Activated gamma-delta T cell treated with anti-CD3 and anti-CD28 coated beads, Interleukin-2, amount 50 U/mL, for 16 hours (primary cell): ENCODE measurements around the gene STK4.

ENCODE experiments used
- DNase-seq: peaks from one replicate; pipeline ENCODE4 v3.0.0-alpha.2; 2020; ENCODE audit warnings: low read depth

STK4 gene

DNA sequence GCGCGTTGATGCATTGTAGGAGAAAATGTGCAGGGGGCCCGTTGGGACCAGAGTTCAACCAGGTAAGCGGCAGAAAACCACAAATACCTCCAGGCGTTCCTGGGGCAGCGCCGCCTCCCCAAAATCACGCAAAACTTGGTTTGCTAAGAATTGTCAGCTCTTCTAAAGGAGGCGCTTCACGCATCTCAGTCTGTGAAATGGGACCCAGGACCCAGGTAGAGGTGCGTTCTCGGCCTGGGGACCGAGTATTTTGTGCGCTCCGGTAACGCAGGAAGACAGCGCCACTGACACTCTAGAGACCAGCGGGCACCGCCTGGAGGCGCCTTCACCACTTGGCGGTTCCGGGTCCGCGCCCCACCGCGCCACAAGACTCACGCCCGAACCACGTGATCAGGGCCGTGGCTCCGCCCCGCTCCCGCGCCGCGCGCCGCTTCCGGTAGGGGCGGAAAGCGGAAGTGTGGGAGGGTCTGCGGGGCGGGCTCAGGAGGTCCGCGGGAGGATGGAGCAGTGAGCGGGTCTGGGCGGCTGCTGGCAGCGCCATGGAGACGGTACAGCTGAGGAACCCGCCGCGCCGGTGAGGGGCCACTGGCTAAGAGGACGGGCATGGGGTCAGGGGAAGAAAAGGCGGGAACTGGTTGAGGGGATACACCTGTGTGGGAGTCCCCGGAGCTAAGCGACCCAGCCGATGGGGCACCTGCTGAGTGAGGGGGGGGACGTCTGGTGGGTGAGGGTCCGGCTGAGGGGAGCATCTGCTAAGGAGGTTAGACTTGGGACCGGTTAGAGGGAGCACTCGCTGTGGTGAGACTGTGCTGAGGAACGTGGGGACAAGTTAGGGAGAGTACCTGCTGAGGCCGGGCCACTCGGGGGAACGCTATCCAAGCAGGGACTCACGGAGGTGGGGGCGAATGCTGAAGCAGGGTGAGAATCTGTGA lies at the start of gene STK4:
Gene STK4, plus strand, starts transcription at position 483 of the 932 bp plus-strand sequence. Its CDS starts 57 bp downstream, at position 540.
- DNase-seq = peak; percentile 91

DNA sequence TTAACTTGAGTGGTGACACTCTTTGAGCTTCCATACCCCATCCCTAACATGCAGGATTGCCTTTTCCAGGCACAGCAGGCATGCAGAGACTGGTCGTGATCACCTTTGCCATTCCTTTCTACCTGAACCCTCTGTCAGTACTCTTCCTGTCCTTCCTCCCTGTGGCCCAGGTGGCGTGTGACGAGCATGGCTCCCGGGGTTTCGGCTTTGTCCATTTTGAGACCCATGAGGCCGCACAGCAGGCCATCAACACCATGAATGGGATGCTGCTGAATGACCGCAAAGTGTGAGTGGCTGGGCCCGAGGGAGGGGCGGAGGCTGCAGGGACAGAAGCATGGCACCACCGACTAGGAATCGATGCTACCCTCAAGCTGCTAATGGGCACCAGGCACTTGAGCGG lies 49.7 kb upstream of the STK4 start:
- DNase-seq = no peak

DNA sequence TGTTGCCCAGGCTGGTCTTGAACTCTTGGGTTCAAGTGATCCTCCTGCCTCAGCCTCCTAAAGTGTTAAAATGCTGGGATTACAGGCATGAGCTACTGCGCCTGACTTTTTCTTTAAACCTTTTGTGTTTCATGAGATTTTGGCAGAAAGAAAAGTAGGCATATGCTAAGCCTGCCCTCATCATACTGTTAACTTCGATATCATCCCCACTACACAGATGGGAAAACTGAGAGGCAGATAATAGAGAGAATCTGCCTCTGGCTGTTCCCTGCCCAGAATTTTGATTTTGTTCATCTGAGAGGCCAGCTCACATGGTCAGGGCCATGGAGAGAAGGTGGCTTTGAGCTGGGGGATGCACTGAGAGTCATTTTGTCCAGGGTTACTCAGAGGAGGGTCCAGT lies 48.9 kb upstream of the STK4 start:
- DNase-seq = no peak

DNA sequence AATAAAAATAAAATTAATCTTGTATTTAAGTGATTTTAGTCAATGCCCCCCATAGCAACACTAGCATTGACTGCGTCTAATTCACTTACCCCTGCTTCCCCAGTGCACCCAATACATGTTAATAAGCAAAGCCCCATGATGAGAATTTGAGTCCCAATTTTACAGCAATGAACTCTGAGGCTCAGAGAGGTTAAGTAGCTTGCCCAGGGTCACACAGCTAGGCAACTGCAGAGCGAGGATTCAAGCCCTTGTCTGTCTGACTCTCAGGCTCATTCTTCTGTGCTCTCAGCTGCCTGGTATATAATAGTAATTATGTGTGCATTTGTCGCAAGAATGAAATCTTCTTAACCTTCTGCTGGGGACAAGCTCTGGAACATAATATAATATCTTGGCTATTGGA lies 48.0 kb upstream of the STK4 start:
- no peak for DNase-seq

DNA sequence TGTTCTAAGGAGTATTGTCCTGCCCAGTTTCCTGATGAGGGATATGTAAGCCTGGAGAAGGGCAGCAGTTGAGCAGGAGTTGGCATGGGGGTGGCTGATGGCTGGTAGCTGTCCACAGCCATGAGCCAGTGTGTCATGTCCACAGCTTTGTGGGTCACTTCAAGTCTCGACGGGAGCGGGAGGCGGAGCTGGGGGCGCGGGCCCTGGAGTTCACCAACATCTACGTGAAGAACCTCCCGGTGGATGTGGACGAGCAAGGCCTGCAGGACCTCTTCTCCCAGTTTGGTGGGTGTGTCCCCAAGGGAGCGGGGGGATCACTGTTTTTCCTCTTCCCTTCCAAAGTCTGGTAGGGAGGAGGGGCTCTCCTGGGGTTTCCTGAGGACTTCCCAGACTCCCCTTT lies 47.6 kb upstream of the STK4 start:
- no peak for DNase-seq

DNA sequence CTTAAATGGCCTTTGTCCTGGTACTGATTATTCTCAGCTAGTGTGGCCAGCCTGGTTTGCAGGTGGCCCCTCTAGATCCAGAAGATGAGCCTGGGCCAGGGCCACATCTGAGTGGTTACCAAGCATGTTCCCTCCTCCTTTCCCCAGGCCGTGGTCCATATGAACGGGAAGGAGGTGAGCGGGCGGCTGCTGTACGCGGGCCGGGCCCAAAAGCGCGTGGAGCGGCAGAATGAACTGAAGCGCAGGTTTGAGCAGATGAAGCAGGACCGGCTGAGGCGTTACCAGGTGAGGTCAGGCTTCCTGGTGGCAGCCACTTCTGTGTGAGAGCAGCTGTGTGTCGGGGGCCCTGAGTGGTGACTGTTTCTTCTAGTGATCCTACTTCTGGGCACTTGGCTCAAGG lies 44.9 kb upstream of the STK4 start:
- DNase-seq = no peak

DNA sequence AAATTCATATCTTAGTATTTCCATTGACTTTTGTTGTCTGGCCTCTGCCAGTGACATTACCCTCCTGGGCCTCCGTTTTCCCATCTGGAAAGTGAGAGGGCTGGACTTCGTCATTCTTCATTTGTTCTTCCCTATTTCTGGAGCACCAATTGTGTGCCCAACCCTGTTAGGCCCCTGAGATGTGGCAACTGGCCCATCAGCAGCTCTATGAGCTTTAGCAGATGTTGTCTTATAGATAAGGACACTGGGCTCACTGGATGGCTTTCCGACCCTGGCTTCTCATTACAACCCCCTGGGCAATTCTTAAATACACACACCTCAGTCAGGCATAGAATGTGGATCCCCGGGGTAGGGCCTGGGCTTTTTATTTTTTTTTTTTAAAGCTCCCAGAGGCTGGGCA lies 41.8 kb upstream of the STK4 start:
- no peak for DNase-seq

DNA sequence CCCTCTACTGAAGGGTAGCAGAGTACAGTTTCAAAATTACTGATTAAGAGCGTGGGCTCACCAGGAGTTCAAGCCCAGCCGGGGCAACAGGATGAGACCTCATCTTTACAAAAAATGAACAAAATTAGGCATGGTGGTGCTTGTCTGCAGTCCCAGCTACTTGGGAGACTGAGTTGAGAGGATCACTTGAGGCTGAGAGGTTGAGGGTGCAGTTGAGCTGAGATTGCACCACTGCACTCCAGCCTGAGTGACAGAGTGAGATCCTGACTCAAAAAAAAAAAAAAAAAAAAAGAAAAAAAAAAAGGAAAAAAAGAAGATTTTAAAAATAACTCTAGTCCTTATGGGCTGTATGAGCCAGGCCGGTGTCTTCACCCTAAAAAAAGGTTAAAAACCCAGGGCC lies 37.7 kb upstream of the STK4 start:
- no peak for DNase-seq

DNA sequence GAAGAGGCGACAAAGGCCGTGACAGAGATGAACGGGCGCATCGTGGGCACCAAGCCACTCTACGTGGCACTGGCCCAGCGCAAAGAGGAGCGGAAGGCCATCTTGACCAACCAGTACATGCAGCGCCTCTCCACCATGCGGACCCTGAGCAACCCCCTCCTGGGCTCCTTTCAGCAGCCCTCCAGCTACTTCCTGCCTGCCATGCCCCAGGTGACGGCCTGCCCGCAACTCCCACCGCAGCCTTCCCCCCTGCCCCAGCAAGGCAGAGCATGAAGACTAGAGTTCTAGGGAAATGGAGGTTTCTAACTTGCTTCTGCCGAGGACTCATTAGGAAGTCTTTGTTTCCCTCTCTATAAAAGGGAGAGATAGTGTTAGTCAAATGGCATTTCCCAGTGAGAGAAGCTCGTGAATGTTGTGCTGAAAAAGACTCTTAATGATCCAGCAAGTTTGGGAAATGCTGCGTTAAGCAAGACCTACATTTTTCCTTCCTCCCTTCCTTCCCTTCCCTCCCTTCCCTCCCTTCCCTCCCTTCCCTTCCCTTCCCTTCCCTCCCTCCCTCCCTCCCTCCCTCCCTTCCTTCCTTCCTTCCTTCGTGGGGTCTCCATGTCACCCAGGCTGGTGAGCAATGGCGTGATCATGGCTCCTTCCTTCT lies 35.7 kb upstream of the STK4 start:
- DNase-seq = no peak

DNA sequence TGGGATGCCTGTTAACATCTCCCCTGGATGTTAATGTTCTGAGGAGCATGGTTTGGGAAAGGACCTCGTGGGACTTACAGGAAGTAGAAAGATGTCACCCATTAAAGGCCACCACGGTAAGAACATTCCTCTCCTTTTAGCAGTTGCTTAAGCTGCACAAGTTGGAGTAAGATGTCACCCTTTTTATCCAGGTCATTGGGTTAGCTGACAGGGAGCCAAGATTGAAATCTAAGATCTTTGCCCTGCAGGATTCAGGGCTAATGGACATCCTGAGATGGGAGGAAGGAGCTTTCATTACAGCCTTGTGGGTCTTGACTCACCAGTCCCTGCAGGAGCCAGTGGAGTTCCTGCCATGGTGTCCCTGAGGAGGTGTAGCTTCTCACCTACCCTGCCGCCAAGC lies 34.4 kb upstream of the STK4 start:
- no peak for DNase-seq

DNA sequence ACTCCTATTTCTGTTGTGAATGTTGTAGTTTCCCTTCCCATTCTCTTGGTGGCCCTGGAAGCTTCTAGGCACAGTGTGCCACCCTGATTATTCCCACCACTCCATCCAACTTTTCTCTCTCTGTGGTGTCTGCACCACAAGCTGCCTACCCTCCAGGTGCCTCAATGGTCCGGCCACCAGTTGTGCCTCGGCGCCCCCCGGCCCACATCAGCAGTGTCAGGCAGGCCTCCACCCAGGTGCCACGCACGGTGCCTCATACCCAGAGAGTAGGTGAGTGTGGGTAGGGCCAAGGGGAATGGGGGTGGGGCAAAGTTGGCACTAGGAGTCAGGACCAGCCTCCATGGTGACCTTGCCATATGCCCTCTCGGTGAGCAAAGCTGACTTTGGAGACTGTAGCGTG lies 33.4 kb upstream of the STK4 start:
- DNase-seq = no peak

DNA sequence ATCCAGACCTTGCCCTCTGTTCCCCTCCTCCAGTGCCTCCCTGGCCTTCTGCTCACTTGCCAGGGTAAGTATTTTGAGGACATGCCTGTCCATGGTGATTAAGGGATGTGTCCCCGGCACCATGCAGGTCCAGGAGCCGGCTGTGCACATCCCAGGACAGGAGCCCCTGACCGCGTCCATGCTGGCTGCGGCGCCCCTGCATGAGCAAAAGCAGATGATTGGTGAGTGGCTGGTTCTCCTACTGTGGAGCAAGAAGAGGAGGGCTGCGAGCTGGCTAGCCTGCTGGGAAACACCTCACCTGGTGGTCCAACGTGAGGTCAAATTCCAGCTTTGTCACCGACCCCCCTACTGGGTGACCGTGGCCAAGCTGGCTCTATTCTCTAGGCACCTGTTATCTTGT lies 29.8 kb upstream of the STK4 start:
- DNase-seq = no peak

DNA sequence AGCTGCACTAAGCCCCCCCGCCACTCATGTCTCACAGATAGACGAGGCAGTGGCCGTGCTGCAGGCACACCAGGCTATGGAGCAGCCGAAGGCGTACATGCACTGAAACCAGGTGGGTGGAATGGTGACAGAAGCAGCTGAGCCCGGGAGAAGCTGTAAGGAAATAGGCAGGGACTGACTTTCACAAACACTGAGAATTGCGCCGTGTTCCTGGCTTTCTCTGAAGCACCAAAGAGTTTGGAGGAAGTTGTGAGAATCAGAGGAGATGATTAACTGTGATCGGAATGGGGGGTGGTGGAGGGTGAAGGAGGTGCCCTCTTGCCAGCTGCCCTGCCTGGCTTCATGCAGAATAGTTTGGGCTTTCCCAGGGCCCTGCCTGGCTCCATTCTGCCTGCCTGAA lies 27.7 kb upstream of the STK4 start:
- no peak for DNase-seq

DNA sequence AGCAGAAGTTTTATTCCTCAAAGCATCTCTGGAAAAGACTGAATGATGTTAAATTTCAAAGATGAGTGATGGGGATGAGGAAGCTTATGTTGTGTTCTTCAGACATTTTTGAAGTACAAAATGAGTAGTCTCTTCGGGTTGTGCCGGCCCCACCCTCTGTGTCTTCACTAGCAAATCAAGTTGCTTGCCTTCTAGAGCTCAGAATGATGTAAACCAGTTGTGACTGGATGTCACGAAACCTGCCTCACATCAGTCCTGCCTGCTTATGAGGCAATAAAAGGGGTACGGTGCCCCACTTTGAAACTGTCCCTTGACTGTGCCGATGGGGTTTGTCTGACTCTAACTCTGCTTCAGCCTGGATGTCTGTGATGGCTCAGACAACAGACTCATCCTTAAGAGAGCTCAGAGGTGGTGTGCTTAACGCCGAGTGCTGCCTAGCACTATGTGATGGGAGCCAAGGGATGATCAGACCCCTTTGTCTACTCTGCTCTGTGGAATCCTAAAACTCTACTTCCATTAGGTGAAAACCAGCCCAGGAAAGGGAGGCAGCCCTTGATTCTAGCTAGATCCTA lies 25.1 kb upstream of the STK4 start:
- no peak for DNase-seq

DNA sequence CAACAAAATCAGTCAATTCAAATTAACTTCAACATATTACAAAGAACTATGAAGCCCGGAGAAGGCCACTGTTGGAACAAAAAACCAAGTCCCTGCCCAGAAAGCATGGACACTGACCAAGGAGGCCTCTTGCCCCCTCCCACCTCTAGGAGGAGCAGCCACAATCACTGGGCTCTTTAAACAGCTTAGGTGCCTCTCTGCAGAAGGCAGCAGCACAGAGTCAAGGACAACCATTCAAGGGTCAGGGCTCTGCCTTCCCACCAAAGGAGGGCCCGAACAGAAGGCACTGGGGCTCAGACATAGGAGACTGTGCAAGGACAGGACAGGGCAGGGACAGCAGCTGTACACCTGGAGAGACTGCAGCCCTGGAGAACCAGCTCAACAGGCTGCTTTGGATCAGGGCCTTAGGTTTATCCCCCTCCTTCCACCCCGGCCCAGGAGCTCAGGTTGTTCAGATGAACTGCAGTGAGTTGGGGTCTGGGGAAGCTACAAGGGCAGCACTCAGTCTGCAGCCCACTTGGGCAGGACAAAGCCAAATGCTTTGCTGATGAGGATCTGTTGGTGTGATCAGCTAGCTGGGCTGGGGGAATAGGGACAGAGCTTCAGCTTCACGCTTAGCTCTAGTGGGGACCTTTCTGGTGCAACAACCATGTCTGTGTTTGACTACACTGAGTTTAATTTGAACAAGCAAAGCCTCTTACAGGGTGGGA lies 23.9 kb upstream of the STK4 start:
- DNase-seq = no peak

DNA sequence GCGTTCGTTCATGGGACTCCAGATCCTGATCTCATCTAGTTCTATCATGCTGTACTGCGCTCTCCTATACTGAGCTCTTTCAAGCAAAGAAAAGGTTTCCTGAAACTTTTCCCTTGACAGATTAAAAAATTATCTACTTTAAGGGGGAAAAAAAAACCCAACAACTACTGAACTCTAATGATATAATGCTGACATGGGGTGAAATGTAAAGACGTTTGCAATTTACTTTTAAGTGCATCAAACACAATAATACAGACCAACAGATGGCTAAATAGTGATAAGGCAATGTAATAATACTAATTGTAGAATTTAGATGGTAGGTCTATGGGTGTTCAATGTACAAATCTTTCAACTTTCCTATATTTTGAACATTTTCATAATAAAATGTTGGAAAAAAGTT lies 22.5 kb upstream of the STK4 start:
- no peak for DNase-seq

DNA sequence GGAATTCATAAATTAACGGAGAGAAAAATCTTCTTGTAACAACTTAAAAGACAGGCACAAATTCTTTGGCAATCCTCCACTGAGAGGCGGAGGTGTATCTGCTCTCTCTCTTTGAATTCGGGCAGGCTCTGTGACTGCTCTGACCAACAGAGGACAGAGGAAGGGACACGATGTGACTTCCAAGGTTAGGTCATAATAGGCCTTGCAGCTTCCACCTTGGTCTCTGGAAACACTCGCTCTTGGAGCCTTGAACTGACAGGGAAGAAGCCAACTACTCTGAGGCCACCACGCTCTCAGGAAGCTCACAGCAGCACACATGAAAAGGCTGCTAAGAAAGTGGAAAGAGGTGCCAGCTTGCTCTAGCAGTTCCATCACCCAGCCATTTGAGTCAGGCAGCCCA lies 21.1 kb upstream of the STK4 start:
- no peak for DNase-seq

DNA sequence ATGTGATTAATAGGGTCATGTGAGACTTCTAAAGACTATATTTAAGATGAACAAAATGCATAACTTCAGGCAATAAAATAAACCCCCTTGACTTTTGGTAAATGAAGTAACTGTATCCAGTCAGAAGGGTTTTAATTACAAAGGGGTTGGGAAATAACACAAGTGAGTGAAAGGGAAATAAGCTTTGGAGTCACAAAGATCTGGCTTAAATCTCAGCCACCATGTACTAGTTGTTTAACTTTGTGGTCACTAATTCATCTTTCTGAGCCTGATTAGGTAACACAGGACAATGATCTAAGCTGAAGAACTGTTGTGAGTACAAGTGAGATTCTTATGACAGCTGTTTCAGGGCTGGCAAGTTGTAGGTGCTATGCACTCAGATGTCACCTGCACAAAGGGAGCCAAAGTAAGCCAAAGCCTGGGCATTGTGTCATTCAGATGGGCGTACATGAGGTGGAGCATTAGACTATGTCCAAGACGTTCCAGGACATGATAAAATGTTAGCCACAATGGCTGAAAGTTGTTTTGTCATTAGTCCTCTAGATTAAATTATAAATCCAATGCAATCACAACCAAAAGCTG lies 19.9 kb upstream of the STK4 start:
- DNase-seq = no peak

DNA sequence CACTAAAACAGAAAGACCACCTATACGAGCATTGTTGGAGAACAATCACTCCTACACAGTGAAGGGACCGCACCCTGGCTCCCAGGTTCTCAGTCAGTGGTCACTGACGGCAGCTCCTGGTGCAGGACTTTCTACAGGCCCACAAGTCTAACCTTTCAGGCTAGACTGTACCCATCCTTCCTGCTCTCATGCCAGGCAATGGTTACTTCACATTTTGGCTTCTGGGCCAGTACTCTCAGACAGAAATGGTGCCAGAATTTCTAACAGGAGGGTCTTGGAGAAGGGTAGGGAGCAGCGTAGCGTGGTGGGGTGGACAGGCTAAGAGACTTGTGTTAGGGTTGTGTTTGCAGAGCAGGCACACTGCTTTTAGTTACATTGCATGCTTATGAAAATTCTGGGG lies 18.2 kb upstream of the STK4 start:
- DNase-seq = no peak

DNA sequence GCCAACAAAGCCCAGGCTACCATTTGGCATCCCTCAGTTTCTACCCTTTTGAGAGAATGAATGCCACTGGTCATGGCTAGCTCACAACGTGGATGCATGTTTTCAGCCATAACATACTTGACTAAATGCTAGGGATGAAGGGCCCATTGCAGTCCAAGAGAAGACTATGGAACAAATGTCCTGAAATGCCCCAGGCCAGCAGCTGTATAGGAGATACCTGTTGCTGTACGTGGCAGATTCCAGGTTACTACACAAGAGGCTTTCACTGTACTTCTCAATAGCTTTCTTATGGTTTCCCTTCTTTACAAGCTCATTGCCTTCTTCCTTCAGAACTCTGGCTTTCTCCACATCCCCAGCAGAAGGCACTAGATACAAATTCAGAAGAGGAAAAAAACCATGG lies 17.8 kb upstream of the STK4 start:
- DNase-seq = no peak

DNA sequence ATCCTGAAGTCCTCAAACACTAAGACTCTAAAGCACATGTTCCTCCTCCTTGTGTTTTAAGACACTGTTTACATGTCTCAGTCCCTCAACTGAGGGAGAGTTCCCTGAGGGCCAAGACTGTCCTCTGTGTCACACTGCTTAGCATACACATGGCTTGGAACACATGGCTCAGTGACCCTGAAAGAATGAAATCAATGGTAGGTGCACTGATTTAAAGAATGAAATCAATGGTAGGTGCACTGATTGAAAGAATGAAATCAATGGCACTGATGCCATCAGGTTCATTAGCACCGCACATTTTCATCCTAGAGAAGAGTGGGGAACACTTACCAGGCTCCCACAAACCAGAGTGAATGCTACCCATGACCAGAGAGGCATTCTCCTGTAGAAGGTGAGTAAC lies 15.9 kb upstream of the STK4 start:
- no peak for DNase-seq

DNA sequence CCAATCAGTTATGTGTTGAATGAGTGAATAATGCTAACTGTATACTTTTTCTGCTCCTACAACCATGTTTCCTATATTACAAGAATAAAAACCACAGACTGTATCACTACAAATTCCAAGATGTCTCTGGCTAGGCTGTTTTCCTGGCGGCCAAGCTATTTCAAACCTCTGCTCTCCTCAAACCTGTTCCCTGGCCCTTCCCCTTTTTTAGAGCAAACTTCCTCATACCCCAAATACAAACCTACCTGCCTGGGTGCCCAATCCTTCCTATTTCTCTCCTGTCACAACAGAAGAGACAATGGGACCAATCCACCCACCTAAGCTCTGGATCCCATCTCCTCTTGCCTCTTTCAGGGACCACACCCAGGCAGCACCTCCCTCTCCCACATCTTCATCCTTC lies 13.6 kb upstream of the STK4 start:
- no peak for DNase-seq
